H9 (cell line): ENCODE measurements around the gene OTULINL. TPM values are rescaled to one million over a fixed set of nuclear protein-coding genes. Genes with fewer than 3 reads are reported as not detected.

ENCODE experiments used
- DNase-seq: peaks from one replicate; pipeline ENCODE4 v3.0.0-alpha.2; 2017
- H2AFZ ChIP-seq: one replicate; pipeline ENCODE4 v1.6.1; 2013; ENCODE audit warnings: mild to moderate bottlenecking, low read length, control low read depth, moderate library complexity
- H2AK5ac ChIP-seq: 2 replicates; pipeline ENCODE4 v1.6.1; 2013; ENCODE audit warnings: low read length, control low read depth, mixed read lengths; ENCODE audit not compliant: insufficient read length
- H2BK120ac ChIP-seq: one replicate; pipeline ENCODE4 v1.6.1; 2013; ENCODE audit warnings: low read depth, mild to moderate bottlenecking, low read length, control low read depth, inconsistent platforms; ENCODE audit not compliant: poor library complexity, severe bottlenecking
- H2BK12ac ChIP-seq: 2 replicates; pipeline ENCODE4 v1.6.1; 2013; ENCODE audit warnings: low read length, control low read depth, mixed read lengths, low read depth; ENCODE audit not compliant: insufficient read length
- H2BK15ac ChIP-seq: 2 replicates; pipeline ENCODE4 v1.6.1; 2013; ENCODE audit warnings: low read depth, low read length, control low read depth
- H2BK20ac ChIP-seq: one replicate; pipeline ENCODE4 v1.6.1; 2013; ENCODE audit warnings: low read depth, mild to moderate bottlenecking, low read length, control low read depth, inconsistent platforms; ENCODE audit not compliant: poor library complexity, severe bottlenecking
- H2BK5ac ChIP-seq: 2 replicates; pipeline ENCODE4 v1.6.1; 2013; ENCODE audit warnings: low read length, control low read depth, mixed read lengths; ENCODE audit not compliant: insufficient read length
- H3K14ac ChIP-seq: 2 replicates; pipeline ENCODE4 v1.6.1; 2013; ENCODE audit warnings: low read length, control low read depth; ENCODE audit not compliant: insufficient read depth
- H3K18ac ChIP-seq: 2 replicates; pipeline ENCODE4 v1.6.1; 2013; ENCODE audit warnings: low read depth, mild to moderate bottlenecking, mixed read lengths, low read length, control low read depth; ENCODE audit not compliant: insufficient read length
- H3K23ac ChIP-seq: 2 replicates; pipeline ENCODE4 v1.6.1; 2013; ENCODE audit warnings: low read length, control low read depth, mixed read lengths, low read depth; ENCODE audit not compliant: insufficient read length
- H3K23me2 ChIP-seq: 2 replicates; pipeline ENCODE4 v1.6.1; 2013; ENCODE audit warnings: low read depth, mild to moderate bottlenecking, mixed read lengths, low read length, control low read depth; ENCODE audit not compliant: insufficient read length, poor library complexity, severe bottlenecking
- H3K27ac ChIP-seq: 2 replicates; pipeline ENCODE4 v1.5.1; 2013; ENCODE audit warnings: low read length, control low read depth, mixed read lengths, low read depth; ENCODE audit not compliant: insufficient read length
- H3K27me3 ChIP-seq: 2 replicates; pipeline ENCODE4 v1.6.1; 2013; ENCODE audit warnings: low read length, control low read depth, inconsistent platforms; ENCODE audit not compliant: insufficient read depth
- H3K4ac ChIP-seq: 2 replicates; pipeline ENCODE4 v1.6.1; 2013; ENCODE audit warnings: low read depth, mild to moderate bottlenecking, control low read depth, inconsistent platforms, low read length, moderate library complexity
- H3K4me1 ChIP-seq: 2 replicates; pipeline ENCODE4 v1.6.1; 2013; ENCODE audit warnings: low read length, control low read depth, inconsistent platforms; ENCODE audit not compliant: insufficient read depth
- H3K4me2 ChIP-seq: 2 replicates; pipeline ENCODE4 v1.6.1; 2013; ENCODE audit warnings: low read length, control low read depth, mixed read lengths; ENCODE audit not compliant: insufficient read length, insufficient read depth
- H3K56ac ChIP-seq: 2 replicates; pipeline ENCODE4 v1.6.1; 2013; ENCODE audit warnings: low read depth, mild to moderate bottlenecking, mixed read lengths, low read length, control low read depth; ENCODE audit not compliant: insufficient read length
- H3K79me1 ChIP-seq: 2 replicates; pipeline ENCODE4 v1.6.1; 2013; ENCODE audit warnings: low read depth, mild to moderate bottlenecking, moderate library complexity, low read length, control low read depth, inconsistent platforms; ENCODE audit not compliant: insufficient read depth, poor library complexity, severe bottlenecking
- H3K79me2 ChIP-seq: 2 replicates; pipeline ENCODE4 v1.6.1; 2013; ENCODE audit warnings: low read length, control low read depth, inconsistent platforms; ENCODE audit not compliant: insufficient read depth
- H3K9ac ChIP-seq: 2 replicates; pipeline ENCODE4 v1.6.1; 2013; ENCODE audit warnings: low read length, control low read depth, mixed read lengths; ENCODE audit not compliant: insufficient read length; ENCODE audit errors: extremely low read depth
- H3K9me3 ChIP-seq: one replicate; pipeline ENCODE4 v1.6.1; 2013; ENCODE audit warnings: low read depth, low read length, inconsistent platforms; ENCODE audit not compliant: control insufficient read depth
- H3T11ph ChIP-seq: one replicate; pipeline ENCODE4 v1.6.1; 2013; ENCODE audit warnings: mild to moderate bottlenecking, low read length, control low read depth, inconsistent platforms
- H4K20me1 ChIP-seq: one replicate; pipeline ENCODE4 v1.6.1; 2013; ENCODE audit not compliant: control insufficient read depth, insufficient read length, insufficient read depth
- H4K5ac ChIP-seq: 2 replicates; pipeline ENCODE4 v1.6.1; 2013; ENCODE audit warnings: low read depth, mild to moderate bottlenecking, mixed read lengths, low read length, control low read depth; ENCODE audit not compliant: insufficient read length
- H4K8ac ChIP-seq: replicated peaks from 2 replicates; pipeline ENCODE4 v1.6.1; 2013; ENCODE audit warnings: low read length, control low read depth, mixed read lengths, low read depth; ENCODE audit not compliant: insufficient read length
- H4K91ac ChIP-seq: 2 replicates; pipeline ENCODE4 v1.6.1; 2013; ENCODE audit warnings: low read depth, mild to moderate bottlenecking, moderate library complexity, mixed read lengths, low read length, control low read depth; ENCODE audit not compliant: insufficient read length
- H3K27ac Mint-ChIP-seq, 3 experiments: 2 replicates in 2 of 3; 3 replicates in 1 of 3; pipeline ENCODE4 v1.8.0; 2020 to 2021; ENCODE audit warnings: mixed read lengths in 3 of 3, mild to moderate bottlenecking in 1 of 3, moderate library complexity in 1 of 3
- H3K27me3 Mint-ChIP-seq: 2 replicates; pipeline ENCODE4 v1.8.0; 2021; ENCODE audit warnings: low read depth, mild to moderate bottlenecking, moderate library complexity, mixed read lengths
- H3K36me3 Mint-ChIP-seq, 3 experiments: 2 replicates in 2 of 3; 3 replicates in 1 of 3; pipeline ENCODE4 v1.8.0; 2020 to 2021; ENCODE audit warnings: low read depth in 3 of 3, mixed read lengths in 3 of 3; ENCODE audit not compliant: insufficient read depth in 1 of 3
- H3K4me1 Mint-ChIP-seq, 2 experiments: 2 replicates each; pipeline ENCODE4 v1.8.0; 2020; ENCODE audit warnings: mixed read lengths in 2 of 2
- H3K4me3 Mint-ChIP-seq, 2 experiments: 2 replicates in 1 of 2; 3 replicates in 1 of 2; pipeline ENCODE4 v1.8.0; 2020 to 2021; ENCODE audit warnings: mild to moderate bottlenecking in 2 of 2, mixed read lengths in 2 of 2, moderate library complexity in 1 of 2
- H3K9me3 Mint-ChIP-seq, 2 experiments: 2 replicates in 1 of 2; 3 replicates in 1 of 2; pipeline ENCODE4 v1.8.0; 2020; ENCODE audit warnings: mild to moderate bottlenecking in 2 of 2, mixed read lengths in 2 of 2, moderate library complexity in 1 of 2
- CTCF ChIP-seq: fragments of 200-600 bp; sonication (generic); conservative IDR thresholded peaks from 3 replicates; pipeline ENCODE4 v1.8.0; 2021; ENCODE audit warnings: antibody characterized with exemption, mild to moderate bottlenecking
- WGBS: extraction: QIAGEN DNeasy Blood & Tissue Kit; methylation state at CpG from one replicate; pipeline ENCODE4 v1.1.7; 2013; ENCODE audit warnings: missing lambda C conversion rate, low lambda C conversion rate, mixed read lengths; ENCODE audit not compliant: insufficient read length; ENCODE audit errors: extremely low coverage; 5-methylcytosine and 5-hydroxymethylcytosine counted together
- total RNA-seq: library from RNA; stranded (reverse); gene quantifications from 2 replicates; pipeline ENCODE4 v1.2.1, GENCODE V29; 2021

Gene OTULINL
- total RNA-seq, 1 experiment from 2014 or later = 7.5 TPM

GRCh38 chr5:14660833-14661232 lies 79.2 kb downstream of the OTULINL start:
- Histone ChIP-seq H2AK5ac (no peak overlapping the region), H2BK120ac (no peak overlapping the region), H4K91ac (no peak overlapping the region), H2BK12ac (no peak overlapping the region), H3K4ac (no peak overlapping the region), H2BK20ac (no peak overlapping the region), H3K23me2 (peaks cover 13% of the 10 kb centered on the region), H2BK5ac (no peak overlapping the region), H4K5ac (no peak overlapping the region), H3K14ac (no peak overlapping the region), H3K9ac (no peak overlapping the region), H3T11ph (no peak overlapping the region), H3K27me3 (no peaks in the 10 kb centered on the region; the same call in 1 of the 2 replicates), H3K79me1 (no peaks in the 10 kb centered on the region), H3K79me2 (no peaks in the 10 kb centered on the region; the same call in 1 of the 2 replicates), H2BK15ac (no peak overlapping the region), H3K23ac (no peak overlapping the region), H3K18ac (no peak overlapping the region), H2AFZ (no peak overlapping the region), H4K20me1 (no peaks in the 10 kb centered on the region), H3K9me3 (no peaks in the 10 kb centered on the region), H3K4me1 (no peaks in the 10 kb centered on the region; the same call in 1 of the 2 replicates), H4K8ac (no peak overlapping the region), H3K27ac (no peak overlapping the region), H3K56ac (no peak overlapping the region), H3K4me2 (no peak overlapping the region)
- Mint-ChIP-seq H3K4me3 (no peak overlapping the region), H3K9me3 (peaks cover 2% of the 10 kb centered on the region in 2 experiments; a peak in 3 of 5 replicates), H3K36me3 (peaks cover 0 to 10% (median 0%) of the 10 kb centered on the region in 3 experiments; a peak in 2 of 7 replicates), H3K27me3 (peaks cover 25% of the 10 kb centered on the region), H3K4me1 (peaks cover 10 to 13% of the 10 kb centered on the region in 2 experiments), H3K27ac (no peak overlapping the region)
- TF ChIP-seq CTCF = no peak
- no peak for DNase-seq
- WGBS = no CpG with 5 or more reads among the region's 2 CpGs

Other genes with a start within 250 kb of the OTULINL start
- gene OTULIN, start 82.9 kb downstream of the OTULINL start, total RNA-seq = 32.1 and 35.8 TPM in 2 replicates